ENCODE measurements around the gene RAP2A.

DNA sequence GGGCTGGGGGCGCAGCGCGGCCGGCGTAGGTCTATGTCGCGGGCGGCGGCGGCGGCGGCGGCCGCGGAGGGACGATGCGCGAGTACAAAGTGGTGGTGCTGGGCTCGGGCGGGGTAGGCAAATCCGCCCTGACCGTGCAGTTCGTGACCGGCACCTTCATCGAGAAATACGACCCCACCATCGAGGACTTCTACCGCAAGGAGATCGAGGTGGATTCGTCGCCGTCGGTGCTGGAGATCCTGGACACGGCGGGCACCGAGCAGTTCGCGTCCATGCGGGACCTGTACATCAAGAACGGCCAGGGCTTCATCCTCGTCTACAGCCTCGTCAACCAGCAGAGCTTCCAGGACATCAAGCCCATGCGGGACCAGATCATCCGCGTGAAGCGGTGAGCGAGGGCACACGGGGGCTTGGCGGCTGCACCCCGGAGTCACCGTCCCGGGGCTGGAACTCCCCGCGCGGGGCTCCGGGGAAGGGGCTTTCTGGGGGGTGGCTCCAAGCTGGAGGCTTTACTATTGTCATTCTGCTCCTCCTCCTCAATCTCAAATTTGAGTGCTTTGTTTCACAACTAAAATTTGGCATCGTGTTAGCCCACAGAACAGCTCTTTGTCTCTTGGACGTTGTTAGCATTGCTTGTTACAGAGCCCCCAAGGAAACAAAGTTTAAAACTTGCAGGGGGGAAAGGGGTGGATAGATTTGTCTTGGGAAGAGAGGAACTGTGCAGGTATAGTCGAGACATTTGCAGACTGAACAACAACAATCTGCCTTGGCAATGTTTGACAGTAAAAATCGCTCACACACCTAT lies 630 bp downstream of the RAP2A start:
- TF ChIP-seq, protein P1, sequence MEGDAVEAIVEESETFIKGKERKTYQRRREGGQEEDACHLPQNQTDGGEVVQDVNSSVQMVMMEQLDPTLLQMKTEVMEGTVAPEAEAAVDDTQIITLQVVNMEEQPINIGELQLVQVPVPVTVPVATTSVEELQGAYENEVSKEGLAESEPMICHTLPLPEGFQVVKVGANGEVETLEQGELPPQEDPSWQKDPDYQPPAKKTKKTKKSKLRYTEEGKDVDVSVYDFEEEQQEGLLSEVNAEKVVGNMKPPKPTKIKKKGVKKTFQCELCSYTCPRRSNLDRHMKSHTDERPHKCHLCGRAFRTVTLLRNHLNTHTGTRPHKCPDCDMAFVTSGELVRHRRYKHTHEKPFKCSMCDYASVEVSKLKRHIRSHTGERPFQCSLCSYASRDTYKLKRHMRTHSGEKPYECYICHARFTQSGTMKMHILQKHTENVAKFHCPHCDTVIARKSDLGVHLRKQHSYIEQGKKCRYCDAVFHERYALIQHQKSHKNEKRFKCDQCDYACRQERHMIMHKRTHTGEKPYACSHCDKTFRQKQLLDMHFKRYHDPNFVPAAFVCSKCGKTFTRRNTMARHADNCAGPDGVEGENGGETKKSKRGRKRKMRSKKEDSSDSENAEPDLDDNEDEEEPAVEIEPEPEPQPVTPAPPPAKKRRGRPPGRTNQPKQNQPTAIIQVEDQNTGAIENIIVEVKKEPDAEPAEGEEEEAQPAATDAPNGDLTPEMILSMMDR (conservative IDR thresholded peaks at IDR 0.05; ENCODE audit: low read length) = no peak
- TF ChIP-seq EZH2phosphoT487 (IDR thresholded peaks at IDR 0.05; ENCODE audit: borderline replicate concordance) = no peak
